NCI-H1930 (cell line): ENCODE data around the gene UNC13D.
"Not testable (repeated sequence)": the region's sequence is repeated elsewhere in the genome, so short reads cannot be mapped to it uniquely, and the experiment has no call there.

ENCODE experiments used
- DNase-seq, 2 experiments: peaks; one replicate each; lab custom pipeline; 2025; lab: John Stamatoyannopoulos, UW

Gene UNC13D

DNA sequence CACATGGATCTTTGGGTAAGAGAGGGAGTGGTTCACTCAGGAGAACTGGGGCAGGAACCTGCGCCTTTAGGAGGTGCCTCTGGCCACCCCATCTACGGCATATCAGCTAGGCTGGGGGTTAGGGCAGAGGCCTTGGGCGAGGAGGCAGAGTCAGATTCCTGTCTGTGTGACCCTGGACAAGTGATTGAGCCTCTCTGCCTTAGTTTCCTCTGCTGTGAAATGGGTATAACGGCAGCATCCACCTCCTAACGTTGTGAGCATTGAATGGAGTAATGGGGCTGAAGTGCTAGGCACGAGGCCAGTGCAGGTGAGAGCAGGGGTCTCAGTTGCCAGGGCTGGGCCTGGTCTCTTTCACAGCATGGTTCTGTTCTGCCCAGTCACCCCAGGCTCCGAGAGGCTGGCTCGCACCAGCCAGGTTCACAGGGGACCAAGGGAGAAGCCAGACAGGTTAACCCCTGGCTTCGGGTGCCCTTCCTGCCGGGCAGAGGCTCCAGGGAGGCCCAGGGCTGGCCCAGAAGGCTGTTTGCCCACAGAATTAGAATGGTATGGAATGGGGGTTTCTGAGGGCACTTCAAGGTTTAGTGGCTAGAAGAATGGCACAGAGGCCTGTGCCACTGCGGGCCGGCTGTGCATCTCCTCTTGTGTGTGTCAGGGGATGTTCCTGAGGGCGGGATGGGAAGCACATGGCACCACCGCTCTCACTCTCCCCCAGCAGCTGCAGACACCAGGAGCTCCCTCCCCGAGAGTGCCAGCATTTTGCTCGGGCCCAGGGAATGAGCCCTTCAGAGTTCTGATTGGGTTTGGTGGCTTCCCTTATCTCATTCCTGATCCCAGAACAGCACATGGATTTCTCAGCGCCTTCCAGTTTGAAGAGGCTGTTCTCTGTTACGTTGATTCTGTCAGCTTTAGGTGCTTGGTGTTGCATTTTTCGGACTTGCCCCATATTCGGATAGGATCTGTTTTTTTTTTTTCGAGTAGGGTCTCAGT lies 23.8 kb downstream of the UNC13D start:
- DNase-seq: no peak

GRCh38 chr17:75819678-75820077 lies 24.5 kb downstream of the UNC13D start:
- DNase-seq: no peak

DNA sequence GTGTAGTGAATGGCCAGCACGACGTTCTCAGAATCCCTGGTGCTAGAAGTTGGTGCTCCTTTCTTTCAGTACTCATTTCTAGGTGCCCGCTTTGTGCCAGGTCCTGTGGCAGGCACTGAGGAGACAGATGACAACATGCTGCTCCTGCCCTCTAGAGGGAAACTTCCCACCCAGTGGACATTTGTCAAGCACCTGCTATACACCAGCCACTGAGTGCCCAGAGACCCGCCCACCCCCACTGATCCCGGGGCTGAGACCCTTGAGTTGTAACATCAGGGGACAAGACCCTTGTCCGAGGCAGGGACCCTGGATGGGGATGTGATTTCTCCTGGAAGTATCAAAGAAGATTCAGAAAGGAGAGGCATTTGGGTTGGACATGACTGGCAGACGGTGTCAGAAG lies 25.1 kb downstream of the UNC13D start:
- DNase-seq: no peak

GRCh38 chr17:75818326-75818885 lies 25.8 kb downstream of the UNC13D start:
- no peak for DNase-seq

- DNase-seq: no peak
Observed at GRCh38 chr17:75817571-75817970, 26.6 kb downstream of the UNC13D start.

GRCh38 chr17:75816693-75817092 lies 27.5 kb downstream of the UNC13D start:
- no peak for DNase-seq

GRCh38 chr17:75815399-75815798 lies 28.8 kb downstream of the UNC13D start:
- DNase-seq: no peak

DNA sequence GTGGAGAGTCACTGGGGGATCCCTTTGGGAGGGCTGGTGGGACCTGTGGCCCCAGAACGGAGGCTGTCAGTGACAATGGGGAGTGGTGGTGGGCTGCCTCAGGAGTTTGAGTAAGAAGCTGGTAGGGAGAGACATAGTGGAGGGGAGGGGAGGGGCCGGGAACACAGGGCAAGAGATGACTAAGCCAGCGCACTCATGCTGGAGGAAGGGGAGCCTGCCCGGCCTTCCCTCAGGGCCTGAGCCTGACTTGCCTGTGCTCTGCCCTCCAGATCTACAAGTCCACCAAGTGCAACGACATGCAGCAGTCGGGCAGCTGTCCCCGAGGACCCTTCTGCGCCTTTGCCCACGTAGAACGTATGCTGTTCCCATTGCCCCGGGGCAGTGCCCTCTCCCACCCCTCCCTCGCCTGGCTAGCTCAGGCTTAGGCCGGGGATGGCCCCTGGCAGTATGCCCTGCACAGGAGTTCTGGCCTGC lies 29.3 kb downstream of the UNC13D start:
- no peak for DNase-seq

DNA sequence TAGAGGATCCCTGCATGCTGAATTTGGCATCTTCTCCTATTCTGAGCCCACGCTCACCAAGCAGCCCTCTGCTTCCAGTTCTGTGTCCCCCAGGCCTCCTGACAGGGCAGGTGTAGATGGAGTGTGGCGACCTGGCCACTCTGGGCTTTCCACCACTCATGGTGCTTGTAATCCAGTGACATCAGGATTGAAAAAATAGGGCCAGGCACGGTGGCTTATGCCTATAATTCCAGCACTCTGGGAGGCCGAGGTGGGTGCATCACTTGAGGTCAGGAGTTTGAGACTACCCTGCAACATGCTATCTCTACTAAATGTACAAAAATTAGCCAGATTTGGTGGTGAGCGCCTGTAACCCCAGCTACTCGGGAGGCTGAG lies 30.2 kb downstream of the UNC13D start:
- DNase-seq: no peak

DNA sequence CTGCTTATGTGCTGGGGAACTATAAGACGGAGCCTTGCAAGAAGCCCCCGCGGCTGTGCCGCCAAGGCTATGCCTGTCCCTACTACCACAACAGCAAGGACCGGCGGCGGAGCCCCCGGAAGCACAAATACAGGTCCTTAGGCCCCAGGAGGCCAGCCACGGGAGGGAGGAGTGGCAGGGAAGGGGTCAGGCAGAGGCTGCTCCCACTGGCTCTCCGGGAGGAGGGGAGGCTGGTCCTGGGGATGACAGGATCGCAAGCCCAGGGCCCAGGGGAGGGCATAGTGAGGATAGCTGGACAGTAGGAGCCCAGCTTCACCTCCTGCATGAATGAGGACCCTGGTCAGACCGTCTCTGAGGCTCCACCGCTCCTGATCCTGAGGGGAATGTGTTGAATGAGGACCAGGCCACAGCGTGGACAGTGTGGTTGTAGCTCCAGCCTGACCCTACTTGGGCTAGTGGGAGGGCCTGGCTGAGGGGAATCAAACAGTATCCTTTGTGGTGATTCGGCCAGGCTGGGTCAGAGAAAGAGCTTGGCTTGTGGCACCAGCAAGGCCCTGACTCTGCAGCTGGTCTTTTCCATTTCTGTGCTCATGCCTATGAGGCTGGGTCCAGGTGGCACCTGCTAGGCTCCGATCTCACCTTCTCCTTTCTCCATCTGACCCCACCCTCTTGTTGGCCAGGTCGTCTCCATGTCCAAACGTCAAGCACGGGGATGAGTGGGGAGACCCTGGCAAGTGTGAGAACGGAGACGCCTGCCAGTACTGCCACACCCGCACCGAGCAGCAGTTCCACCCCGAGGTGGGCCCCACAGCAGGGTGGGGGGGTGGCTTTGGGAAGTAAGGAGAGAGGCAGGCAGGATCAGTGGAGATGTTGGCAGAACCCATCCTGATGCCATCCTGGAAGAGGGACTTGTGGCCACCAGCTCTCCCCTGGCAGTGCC lies 30.9 kb downstream of the UNC13D start:
- DNase-seq: no peak

DNA sequence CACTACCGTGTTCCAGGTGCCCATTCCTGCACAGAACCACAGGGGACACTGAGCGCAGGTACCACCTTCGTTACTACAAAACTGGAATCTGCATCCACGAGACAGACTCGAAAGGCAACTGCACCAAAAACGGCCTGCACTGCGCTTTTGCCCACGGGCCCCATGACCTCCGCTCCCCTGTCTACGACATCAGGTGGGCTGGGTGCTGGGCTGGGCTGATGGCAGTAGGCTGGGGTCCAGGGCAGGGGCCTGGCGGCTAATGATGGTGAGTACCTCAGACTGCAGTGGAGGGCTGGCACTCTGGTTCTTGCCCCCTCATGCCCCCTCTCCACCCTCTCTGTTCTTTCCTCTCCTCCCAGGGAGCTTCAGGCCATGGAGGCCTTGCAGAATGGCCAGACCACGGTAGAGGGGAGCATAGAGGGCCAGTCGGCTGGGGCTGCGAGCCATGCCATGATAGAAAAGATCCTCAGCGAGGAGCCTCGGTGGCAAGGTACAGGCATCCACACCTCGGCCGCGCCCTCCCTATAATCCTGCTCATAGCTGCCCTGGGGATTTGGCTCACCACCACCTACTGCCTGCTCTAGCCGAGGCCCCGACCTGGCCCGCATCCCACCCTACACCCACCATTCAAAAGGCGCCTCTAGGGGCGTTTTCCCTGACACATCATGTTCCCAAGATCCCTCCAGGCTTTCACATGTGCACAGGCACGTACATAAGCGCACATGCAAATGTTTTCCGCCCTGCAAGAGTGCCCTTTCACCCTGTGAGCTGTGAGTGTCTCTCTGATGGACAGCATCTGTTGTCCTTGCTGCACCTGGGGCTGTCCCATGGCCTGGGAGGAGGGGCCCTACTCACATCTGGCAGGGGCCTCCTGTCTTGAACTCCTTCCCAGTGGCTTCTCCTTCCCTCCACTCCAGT lies 31.8 kb downstream of the UNC13D start:
- DNase-seq: no peak

DNA sequence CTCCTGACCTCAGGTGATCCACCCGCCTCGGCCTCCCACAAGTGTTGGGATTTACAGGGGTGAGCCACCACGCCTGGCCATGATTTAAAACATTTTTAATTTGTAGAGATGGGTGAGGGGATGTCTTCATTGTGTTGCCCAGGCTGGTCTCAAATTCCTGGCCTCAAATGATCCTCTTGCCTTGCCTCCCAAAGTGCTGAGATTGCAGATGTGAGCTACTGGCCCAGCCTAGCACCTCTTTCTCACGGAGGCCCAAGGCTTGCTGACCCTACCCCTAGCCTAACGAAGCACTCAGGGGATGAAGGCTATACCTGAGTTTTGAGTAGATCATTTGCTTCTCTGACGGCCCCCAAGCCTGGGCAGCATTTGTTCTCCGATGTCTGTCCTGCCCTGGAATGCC lies 33.0 kb downstream of the UNC13D start:
- DNase-seq: no peak

DNA sequence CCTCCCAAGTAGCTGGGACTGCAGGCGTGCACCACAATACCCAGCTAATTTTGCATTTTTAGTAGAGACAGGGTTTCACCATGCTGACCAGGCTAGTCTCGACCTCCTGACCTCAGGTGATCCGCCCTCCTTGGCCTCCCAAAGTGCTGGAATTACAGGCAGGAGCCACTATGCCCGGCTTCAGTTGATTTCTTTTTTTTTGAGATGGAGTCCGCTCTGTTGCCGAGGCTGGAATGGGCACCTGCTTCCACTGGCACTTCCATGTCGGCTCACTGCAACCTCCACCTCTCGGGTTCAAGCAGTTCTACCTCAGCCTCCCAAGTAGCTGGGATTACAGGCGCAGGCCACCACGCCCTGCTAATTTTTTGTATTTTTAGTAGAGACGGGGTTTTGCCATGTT lies 33.4 kb downstream of the UNC13D start:
- DNase-seq: not testable (repeated sequence)

DNA sequence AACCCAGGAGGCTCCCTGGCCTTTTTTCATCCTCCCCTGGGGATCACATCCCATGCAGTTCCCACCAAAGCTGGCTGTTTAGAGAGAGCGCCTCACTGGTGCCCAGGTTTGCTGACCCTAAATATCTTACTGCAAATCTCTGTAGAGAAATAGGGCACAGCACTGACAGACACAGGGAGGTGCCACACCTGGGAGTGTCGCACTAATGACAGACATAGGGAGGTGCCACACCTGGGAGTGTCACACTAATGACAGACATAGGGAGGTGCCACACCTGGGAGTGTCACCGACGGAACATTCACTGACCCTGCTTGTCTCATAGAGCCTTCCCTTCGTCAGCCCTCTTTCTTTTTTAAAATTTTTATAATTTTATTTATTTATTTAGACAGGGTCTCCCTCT lies 34.0 kb downstream of the UNC13D start:
- no peak for DNase-seq

GRCh38 chr17:75809631-75810111 lies 34.5 kb downstream of the UNC13D start:
- DNase-seq: no peak

GRCh38 chr17:75808905-75809621 lies 35.1 kb downstream of the UNC13D start:
- DNase-seq: no peak

DNA sequence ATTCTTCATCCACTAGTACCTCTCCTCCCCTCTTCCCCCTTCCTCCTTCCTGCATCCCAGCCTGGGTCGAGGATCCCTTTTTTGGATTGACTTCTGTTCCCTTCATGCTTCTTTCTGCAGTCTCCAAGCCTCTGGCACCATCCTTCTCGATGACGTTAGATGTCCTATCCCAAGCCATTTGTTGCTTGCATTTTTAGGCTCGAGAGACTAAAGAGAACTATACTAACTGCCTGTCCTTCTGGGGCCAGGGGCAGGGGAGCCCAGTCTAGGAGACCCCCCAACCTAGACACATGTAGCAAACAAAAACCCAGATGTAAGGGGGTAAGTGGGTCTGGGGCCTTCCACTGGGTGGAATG lies 35.7 kb downstream of the UNC13D start:
- DNase-seq: no peak

DNA sequence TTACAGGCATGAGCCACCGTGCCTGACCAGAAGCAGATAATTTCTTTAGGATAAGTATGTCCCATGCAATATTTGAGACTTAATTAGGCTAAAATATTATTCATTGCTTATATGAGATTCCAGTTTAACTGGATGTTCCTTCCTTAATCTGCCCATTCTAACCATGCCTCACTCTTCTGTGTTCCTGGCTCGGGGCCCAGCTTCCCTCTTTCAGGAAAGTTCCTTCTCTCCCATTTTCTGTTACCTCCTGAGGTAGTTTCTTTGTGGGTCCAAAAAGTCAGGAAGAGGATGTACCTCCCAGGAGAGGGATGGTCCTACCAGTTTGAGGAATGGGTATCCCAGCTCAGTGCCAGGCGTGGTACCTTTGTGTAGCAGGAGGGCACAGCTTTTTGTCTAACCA lies 36.3 kb downstream of the UNC13D start:
- DNase-seq: no peak

- DNase-seq: no peak
Observed at GRCh38 chr17:75806822-75807500, 37.2 kb downstream of the UNC13D start.

- DNase-seq: no peak
Observed at GRCh38 chr17:75803883-75804282, 40.3 kb downstream of the UNC13D start.
